Smooth muscle cell (in vitro differentiated cells): ENCODE data around the gene TMTC1. TPM values are rescaled to one million over a fixed set of nuclear protein-coding genes. Genes with fewer than 3 reads are reported as not detected.

ENCODE experiments used
- DNase-seq: peaks from one replicate; lab custom pipeline; 2025; ENCODE audit not compliant: unreplicated experiment; lab: John Stamatoyannopoulos, UW
- H2AFZ ChIP-seq: fragments of 200-600 bp; sonication (generic); 2 replicates; pipeline ENCODE4 v1.6.0; 2016; ENCODE audit warnings: antibody characterized with exemption, low read depth, mild to moderate bottlenecking
- H3F3A ChIP-seq: fragments of 200-600 bp; sonication (generic); 2 replicates; pipeline ENCODE4 v1.6.0; 2017; ENCODE audit warnings: antibody characterized with exemption, low read depth
- H3K27ac ChIP-seq: fragments of 200-600 bp; sonication (generic); 2 replicates; pipeline ENCODE4 v1.5.1; 2016; ENCODE audit warnings: low read depth, mild to moderate bottlenecking
- H3K27me3 ChIP-seq: fragments of 200-600 bp; sonication (generic); 2 replicates; pipeline ENCODE4 v1.6.1; 2016; ENCODE audit warnings: low read depth, mild to moderate bottlenecking
- H3K36me3 ChIP-seq: fragments of 200-600 bp; sonication (generic); 2 replicates; pipeline ENCODE4 v1.5.1; 2016; ENCODE audit warnings: low read depth
- H3K4me1 ChIP-seq: fragments of 200-600 bp; sonication (generic); 2 replicates; pipeline ENCODE4 v1.5.1; 2016; ENCODE audit warnings: low read depth
- H3K4me2 ChIP-seq: fragments of 200-600 bp; sonication (generic); 2 replicates; pipeline ENCODE4 v1.6.0; 2016; ENCODE audit warnings: mild to moderate bottlenecking
- H3K4me3 ChIP-seq: fragments of 200-600 bp; sonication (generic); 2 replicates; pipeline ENCODE4 v1.5.1; 2016; ENCODE audit warnings: mild to moderate bottlenecking
- H3K79me2 ChIP-seq: fragments of 200-600 bp; sonication (generic); 2 replicates; pipeline ENCODE4 v1.6.0; 2016; ENCODE audit warnings: low read depth, mild to moderate bottlenecking
- H3K9ac ChIP-seq: fragments of 200-600 bp; sonication (generic); 2 replicates; pipeline ENCODE4 v1.6.0; 2016; ENCODE audit warnings: low read depth
- H3K9me3 ChIP-seq: fragments of 200-600 bp; sonication (generic); replicated peaks from 2 replicates; pipeline ENCODE4 v1.5.1; 2016; ENCODE audit warnings: low read depth
- H4K20me1 ChIP-seq: fragments of 200-600 bp; sonication (generic); 2 replicates; pipeline ENCODE4 v1.6.0; 2016; ENCODE audit warnings: low read depth
- WGBS: methylation state at CpG from one replicate; pipeline ENCODE4 v1.1.7; 2016; ENCODE audit warnings: low lambda C conversion rate; 5-methylcytosine and 5-hydroxymethylcytosine counted together
- polyA plus RNA-seq: library from polyadenylated mRNA; unstranded; fragments of >200 nt; fragmentation: Nextera tagmentation; extraction: Ambion mirVana; gene quantifications from 2 replicates; pipeline ENCODE4 v1.2.1, GENCODE V29; 2016
- total RNA-seq: library from RNA; depleted of rRNA; stranded (reverse); fragments of >200 nt; gene quantifications from 2 replicates; pipeline ENCODE4 v1.2.3, GENCODE V29; 2014
- TF ChIP-seq, protein P1 (sequence below): fragments of 200-600 bp; sonication (generic); IDR thresholded peaks from 2 replicates; pipeline ENCODE4 v1.5.1; 2017; ENCODE audit warnings: borderline replicate concordance, mild to moderate bottlenecking, antibody characterized with exemption; ENCODE audit not compliant: insufficient read depth, poor library complexity, severe bottlenecking

The TMTC1 gene
- total and polyA plus RNA-seq, 2 experiments from 2014 or later = 3.5 to 8.7 TPM

DNA sequence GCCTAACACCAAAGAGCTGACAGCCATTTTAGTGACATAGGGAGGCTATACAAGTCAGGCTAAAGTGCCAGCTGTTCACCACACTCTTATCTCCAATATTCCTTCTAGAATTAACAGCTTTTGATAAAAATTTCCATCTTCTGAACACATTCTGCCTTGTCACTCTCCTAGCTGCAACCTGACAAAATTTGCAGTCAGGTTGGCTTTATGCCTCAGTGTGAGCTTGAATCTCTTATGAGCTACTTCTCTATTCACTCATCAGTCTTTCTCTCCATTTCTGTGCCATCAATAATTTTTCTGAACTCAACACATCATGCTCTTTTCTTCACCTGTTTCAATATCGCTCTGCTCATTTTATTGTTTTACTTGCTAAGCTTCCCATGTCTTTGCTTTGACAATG lies 50.2 kb downstream of the TMTC1 start:
- Histone ChIP-seq H3K4me3 (no peak overlapping the region), H3K9me3 (no peaks in the 10 kb centered on the region), H3F3A (peaks cover under 1% of the 10 kb centered on the region), H3K36me3 (no peaks in the 10 kb centered on the region), H3K79me2 (no peaks in the 10 kb centered on the region), H3K27ac (no peak overlapping the region), H2AFZ (no peak overlapping the region), H3K27me3 (no peaks in the 10 kb centered on the region), H3K9ac (no peak overlapping the region), H4K20me1 (no peaks in the 10 kb centered on the region), H3K4me1 (no peaks in the 10 kb centered on the region), H3K4me2 (no peak overlapping the region)
- WGBS = 100% methylated on average over 1 of the region's 1 CpG
- TF ChIP-seq, protein P1, sequence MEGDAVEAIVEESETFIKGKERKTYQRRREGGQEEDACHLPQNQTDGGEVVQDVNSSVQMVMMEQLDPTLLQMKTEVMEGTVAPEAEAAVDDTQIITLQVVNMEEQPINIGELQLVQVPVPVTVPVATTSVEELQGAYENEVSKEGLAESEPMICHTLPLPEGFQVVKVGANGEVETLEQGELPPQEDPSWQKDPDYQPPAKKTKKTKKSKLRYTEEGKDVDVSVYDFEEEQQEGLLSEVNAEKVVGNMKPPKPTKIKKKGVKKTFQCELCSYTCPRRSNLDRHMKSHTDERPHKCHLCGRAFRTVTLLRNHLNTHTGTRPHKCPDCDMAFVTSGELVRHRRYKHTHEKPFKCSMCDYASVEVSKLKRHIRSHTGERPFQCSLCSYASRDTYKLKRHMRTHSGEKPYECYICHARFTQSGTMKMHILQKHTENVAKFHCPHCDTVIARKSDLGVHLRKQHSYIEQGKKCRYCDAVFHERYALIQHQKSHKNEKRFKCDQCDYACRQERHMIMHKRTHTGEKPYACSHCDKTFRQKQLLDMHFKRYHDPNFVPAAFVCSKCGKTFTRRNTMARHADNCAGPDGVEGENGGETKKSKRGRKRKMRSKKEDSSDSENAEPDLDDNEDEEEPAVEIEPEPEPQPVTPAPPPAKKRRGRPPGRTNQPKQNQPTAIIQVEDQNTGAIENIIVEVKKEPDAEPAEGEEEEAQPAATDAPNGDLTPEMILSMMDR = no peak
- DNase-seq = no peak

DNA sequence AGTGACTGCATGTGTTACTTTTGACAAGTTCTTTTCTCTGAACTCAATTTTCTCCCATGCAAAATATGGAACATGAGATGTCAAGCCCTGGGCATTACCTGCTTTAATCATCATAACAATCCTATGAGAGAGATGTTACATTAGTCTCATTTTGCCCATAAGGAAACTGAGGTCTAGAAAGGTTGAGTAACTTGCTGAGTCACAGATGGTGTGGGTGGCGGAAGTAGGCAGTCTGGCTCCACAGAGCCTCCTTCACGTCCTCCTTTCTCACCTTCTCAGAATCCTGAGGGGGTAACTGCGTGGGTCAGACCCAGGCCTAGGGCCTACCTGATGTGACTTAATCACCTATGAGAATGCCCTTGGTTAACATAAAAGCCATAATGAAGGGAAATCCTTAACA lies 50.7 kb downstream of the TMTC1 start:
- Histone ChIP-seq H2AFZ (no peak overlapping the region), H3K27me3 (no peaks in the 10 kb centered on the region), H3K9me3 (no peaks in the 10 kb centered on the region), H3K4me2 (no peak overlapping the region), H3K36me3 (no peaks in the 10 kb centered on the region), H3K4me3 (no peak overlapping the region), H3K79me2 (no peaks in the 10 kb centered on the region), H3K27ac (no peak overlapping the region), H3K4me1 (no peaks in the 10 kb centered on the region), H3K9ac (no peak overlapping the region), H3F3A (peaks cover 3% of the 10 kb centered on the region), H4K20me1 (no peaks in the 10 kb centered on the region)
- WGBS = 56% methylated on average over 3 of the region's 3 CpGs
- DNase-seq = no peak
- TF ChIP-seq, protein P1 = no peak

DNA sequence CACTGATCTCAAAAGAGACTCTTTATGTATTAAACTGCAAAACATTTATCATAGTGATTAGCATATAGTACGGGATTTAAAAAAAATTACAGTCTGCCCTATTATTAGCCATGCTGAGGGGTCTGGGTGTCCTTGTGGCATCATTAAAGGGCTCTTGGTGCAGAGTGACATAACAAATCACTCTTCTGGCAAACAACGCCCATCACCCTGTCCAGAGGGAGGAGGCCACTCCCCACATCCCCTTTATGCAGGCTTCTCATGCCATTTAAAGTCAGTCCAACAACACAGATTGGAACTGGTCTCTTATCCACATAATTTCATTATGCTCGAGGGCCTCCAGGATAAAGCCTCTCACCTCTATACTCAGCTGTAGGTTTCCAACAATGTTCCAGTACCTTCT lies 51.1 kb downstream of the TMTC1 start:
- no peaks in the 10 kb centered on the region for H3K27me3 ChIP-seq
- no peak overlapping the region for H3K27ac ChIP-seq
- no peak for DNase-seq
- H3K79me2 ChIP-seq = no peaks in the 10 kb centered on the region
- H4K20me1 ChIP-seq = no peaks in the 10 kb centered on the region
- H3K9me3 ChIP-seq = no peaks in the 10 kb centered on the region
- peaks cover 3% of the 10 kb centered on the region for H3F3A ChIP-seq
- no peaks in the 10 kb centered on the region for H3K36me3 ChIP-seq
- no peak overlapping the region for H2AFZ ChIP-seq
- no peak overlapping the region for H3K4me2 ChIP-seq
- no peaks in the 10 kb centered on the region for H3K4me1 ChIP-seq
- no peak overlapping the region for H3K9ac ChIP-seq
- 95% methylated on average over 3 of the region's 3 CpGs for WGBS
- no peak overlapping the region for H3K4me3 ChIP-seq
- TF ChIP-seq, protein P1 = no peak

DNA sequence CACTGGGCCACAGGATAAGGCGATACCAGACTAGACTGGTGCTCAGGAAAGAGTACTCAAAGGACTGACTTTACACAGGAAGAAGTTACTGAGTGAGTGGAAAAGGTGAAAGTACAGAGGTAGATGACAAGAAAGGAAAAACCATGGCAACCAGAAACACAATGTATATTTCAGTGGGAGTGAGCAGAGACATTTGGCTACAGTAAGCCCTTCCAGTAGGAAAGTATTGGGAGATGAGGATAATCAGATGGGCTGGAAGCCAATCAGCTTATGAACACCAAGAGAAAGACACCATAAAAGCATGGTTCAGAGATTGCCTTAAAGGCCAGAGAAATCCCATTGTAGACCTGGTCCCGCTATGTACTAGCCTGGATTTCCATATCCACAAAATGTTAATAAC lies 51.6 kb downstream of the TMTC1 start:
- no peaks in the 10 kb centered on the region for H3K27me3 ChIP-seq
- H3K79me2 ChIP-seq = no peaks in the 10 kb centered on the region
- H3K9me3 ChIP-seq = no peaks in the 10 kb centered on the region
- peaks cover 3% of the 10 kb centered on the region for H3F3A ChIP-seq
- H2AFZ ChIP-seq = no peak overlapping the region
- no peak overlapping the region for H3K9ac ChIP-seq
- no peak for DNase-seq
- H3K4me2 ChIP-seq = no peak overlapping the region
- no peak overlapping the region for H3K27ac ChIP-seq
- H4K20me1 ChIP-seq = no peaks in the 10 kb centered on the region
- 95% methylated on average over 2 of the region's 2 CpGs for WGBS
- H3K4me1 ChIP-seq = no peaks in the 10 kb centered on the region
- H3K4me3 ChIP-seq = no peak overlapping the region
- H3K36me3 ChIP-seq = no peaks in the 10 kb centered on the region
- TF ChIP-seq, protein P1 = no peak
